GM19239 (cell line): ENCODE measurements around the gene RRM1.

Source experiments
- DNase-seq: peaks from one replicate; pipeline ENCODE4 v3.0.0; 2011; ENCODE audit warnings: low spot score; ENCODE audit not compliant: insufficient read length
- FAIRE-seq: peaks from 2 replicates; lab custom pipeline; 2011; peaks lifted over from hg19 to GRCh38; lab: Jason Lieb, UNC

The RRM1 gene

GRCh38 chr11:4183410-4184057 lies 88.9 kb downstream of the RRM1 start:
- DNase-seq (no peak), FAIRE-seq (no peak)

DNA sequence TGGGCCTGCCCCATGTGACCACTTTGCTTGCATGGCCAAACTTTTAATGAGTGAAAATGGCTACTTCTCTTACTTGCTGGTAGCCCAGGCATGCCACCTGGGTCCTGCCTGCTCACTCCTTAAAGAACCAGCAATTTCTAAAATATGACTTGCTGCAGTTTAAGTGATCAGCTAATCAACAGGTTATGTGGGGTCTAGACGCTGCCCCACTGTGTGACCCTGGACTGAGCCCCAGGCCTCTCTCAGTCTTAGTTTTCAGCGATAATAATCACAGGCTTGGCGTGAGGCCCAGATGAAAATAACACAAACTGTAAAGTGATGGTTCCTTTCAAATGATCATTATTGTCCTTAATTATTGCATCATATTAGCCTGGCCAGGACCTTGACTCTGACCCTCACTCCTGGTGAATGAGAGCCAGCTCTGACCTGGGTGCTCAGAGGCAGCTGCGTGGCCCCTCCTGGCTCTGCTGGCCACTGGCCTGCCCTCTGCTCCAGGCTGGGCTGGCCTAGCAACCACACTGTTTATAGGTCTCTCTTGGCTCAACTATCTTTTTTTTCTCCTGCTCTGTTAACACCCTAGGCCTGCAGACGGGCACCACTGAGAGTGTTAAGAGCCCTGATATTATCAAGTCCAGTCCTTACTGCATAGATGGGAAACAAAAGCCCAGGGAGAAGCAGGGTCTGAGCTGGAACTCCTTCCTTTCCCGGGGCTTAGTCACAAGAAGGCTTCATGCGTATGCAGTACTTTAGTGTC lies 89.7 kb downstream of the RRM1 start:
- DNase-seq, result no peak
- FAIRE-seq, result no peak

- FAIRE-seq (no peak), DNase-seq (no peak)
Measured at GRCh38 chr11:4185561-4185960, 91.0 kb downstream of the RRM1 start.

DNA sequence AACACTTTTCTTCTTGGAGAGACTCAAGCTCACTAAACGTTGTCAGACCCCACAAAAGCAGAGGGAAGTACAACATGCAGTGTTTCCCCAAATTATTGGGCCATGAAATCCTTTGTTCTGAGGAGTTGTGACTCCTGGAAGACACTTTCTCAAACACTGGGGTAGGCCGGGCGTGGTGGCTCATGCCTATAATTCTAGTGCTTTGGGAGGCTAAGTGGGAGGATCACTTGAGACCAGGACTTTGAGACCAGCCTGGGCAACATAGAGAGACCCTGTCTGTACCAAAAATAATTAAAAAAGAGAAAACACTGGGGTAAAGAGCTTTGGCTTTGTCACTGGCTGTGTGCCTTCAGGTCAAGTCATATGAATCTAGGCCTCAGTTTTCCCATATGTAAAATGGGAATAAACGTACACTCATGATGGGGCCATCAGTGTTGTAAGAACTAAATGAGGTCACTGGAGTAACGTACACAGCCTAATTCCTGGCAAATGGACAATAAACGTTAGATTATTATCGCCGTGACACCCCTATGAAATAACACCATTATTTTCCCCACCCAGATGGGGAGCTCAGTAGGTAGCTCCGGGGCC lies 92.0 kb downstream of the RRM1 start:
- peak; percentile 33 for FAIRE-seq

GRCh38 chr11:4187055-4187988 lies 92.7 kb downstream of the RRM1 start:
- FAIRE-seq, result peak; percentile 76

More for the DNA sequence above, 92.0 kb downstream of the RRM1 start:
- no peak for DNase-seq

More at GRCh38 chr11:4187055-4187988, 92.7 kb downstream of the RRM1 start:
- DNase-seq, result peak; percentile 83
